Fibroblast of skin of scalp (primary cell): Measurements from ENCODE around the gene SKA2.
A peak's percentile ranks its signal among the peaks of the same experiment; 100 is the strongest.
"Not testable (repeated sequence)": the region's sequence is repeated elsewhere in the genome, so short reads cannot be mapped to it uniquely, and the experiment has no call there.

Experiments
- DNase-seq: peaks from one replicate; pipeline ENCODE4 v3.0.0-alpha.2; 2013

The SKA2 gene

GRCh38 chr17:59094861-59095530, 60.0 kb downstream of the SKA2 start:
- DNase-seq = peak; percentile 2

DNA sequence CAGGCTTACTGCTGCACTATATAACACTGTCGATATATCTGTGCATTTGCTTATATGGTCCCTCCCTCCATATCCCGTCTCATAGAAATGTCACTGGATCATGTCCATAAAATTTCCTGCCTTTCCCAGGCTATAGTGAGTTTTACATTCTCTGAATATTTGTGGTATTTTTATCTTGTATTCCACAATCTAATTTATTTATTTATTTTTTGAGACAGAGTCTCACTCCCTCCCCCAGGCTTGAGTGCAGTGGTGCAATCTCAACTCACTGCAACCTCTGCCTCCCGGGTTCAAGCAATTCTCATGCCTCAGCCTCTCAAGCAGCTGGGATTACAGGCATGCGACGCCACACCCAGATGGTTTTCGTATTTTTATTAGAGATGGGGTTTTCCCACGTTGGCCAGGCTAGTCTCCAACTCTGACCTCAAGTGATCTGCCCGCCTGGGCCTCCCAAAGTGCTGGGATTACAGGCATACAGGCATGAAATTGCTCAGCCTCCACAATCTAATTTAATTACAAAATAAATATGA, 61.2 kb downstream of the SKA2 start:
- DNase-seq = peak; percentile 95

- DNase-seq = peak; percentile 1
These were observed 61.8 kb downstream of the SKA2 start for GRCh38 chr17:59093145-59093701.

DNA sequence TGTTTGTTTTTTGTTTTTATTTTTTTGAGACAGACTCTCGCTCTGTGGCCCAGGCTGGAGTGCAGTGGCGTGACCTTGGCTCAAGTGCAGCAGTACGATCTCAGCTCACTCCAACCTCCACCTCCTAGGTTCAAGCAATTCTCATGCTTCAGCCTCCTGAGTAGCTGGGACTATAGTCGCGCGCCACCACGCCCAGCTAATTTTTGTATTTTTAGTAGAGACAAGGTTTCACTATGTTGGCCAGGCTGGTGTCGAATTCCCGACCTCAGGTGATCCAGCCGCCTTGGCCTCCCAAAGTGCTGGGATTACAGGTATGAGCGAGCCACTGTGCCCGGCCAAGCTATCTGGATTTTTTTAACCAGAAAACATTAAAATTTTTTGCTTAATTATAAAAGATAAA, 64.4 kb downstream of the SKA2 start:
- DNase-seq = not testable (repeated sequence)

DNA sequence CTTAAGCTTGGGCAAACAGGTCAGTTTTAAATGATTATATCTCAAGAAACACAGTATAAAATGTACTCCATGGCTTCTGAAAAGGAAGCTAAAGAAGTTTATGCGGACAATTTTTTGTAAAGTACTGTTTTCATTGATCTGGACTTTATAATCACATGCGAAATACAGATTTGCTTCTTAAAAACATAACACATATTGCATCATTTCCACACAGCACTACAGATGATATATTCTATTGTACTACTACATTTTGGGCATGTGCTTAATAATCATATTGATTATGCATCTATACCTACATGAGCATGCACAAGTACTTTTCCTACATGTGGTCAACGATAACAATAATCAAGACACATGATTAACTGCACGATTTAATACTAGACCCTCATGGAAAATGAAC, 70.8 kb downstream of the SKA2 start:
- DNase-seq = no peak

- DNase-seq = peak; percentile 54
These were observed 80.5 kb downstream of the SKA2 start for GRCh38 chr17:59074494-59074893.

- no peak for DNase-seq
These were observed 81.0 kb downstream of the SKA2 start for GRCh38 chr17:59073972-59074371.

- no peak for DNase-seq
These were observed 85.1 kb downstream of the SKA2 start for GRCh38 chr17:59069856-59070255.

DNA sequence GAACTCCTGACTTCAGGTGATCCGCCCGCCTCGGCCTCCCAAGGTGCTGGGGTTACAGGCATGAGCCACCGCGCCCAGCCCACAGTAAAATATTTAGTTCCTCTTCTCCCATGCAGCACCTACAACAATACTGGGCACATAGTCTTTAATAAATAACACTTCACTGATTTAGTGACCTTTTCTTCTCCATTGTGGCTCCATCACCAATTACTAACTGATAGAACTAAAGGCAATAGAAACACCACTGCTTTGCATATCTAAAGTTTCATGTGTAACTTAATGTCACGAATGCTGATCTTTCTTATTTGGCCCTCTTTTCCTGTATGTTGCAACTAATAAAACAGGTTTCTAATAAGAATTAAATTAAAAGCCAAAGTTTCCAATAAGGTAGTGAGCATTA, 87.2 kb downstream of the SKA2 start:
- no peak for DNase-seq

GRCh38 chr17:59067340-59067739, 87.6 kb downstream of the SKA2 start:
- DNase-seq = no peak

- no peak for DNase-seq
These were observed 92.5 kb downstream of the SKA2 start for GRCh38 chr17:59062509-59062908.
